Fibroblast of the aortic adventitia (primary cell): ENCODE data around the gene SLC18A3. TPM values are rescaled to one million over a fixed set of nuclear protein-coding genes. Genes with fewer than 3 reads are reported as not detected.

Experiments
- DNase-seq: peaks from one replicate; pipeline ENCODE4 v3.0.0-alpha.2; 2010; ENCODE audit warnings: low read depth
- H3K4me3 ChIP-seq: 2 replicates; pipeline ENCODE4 v1.5.1; 2011; ENCODE audit warnings: low read depth, mild to moderate bottlenecking, control low read depth, low read length, moderate library complexity
- total RNA-seq: library from RNA; depleted of rRNA; stranded (reverse); fragments of >200 nt; gene quantifications from 2 replicates; pipeline ENCODE4 v1.2.3, GENCODE V29; 2012; ENCODE audit warnings: low replicate concordance
- TF ChIP-seq, protein P1 (sequence below): IDR thresholded peaks from 2 replicates; pipeline ENCODE4 v1.5.1; 2011; ENCODE audit warnings: mild to moderate bottlenecking, low read length, control low read depth, inconsistent platforms; ENCODE audit not compliant: insufficient read depth

The SLC18A3 gene
- total RNA-seq, 1 donor, result not detected

DNA sequence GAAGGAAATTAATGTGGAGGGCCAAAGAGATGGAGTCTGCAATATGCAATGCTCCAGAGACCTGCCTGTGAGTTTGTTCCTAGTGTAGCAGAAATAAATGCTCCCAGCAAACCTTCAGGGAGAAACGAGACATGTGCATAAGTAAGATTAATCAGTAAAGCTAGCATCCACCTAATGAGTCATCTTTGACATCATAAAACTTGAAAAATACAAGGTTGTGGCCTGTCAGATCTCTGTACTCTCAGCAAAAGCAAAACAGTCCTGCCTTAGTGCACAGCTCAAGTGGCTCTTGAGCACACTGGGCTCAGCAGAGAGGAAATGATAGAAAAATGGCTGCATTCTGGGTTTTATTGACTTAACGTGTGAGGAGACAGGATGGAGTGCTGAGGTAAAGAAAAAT lies 38.7 kb upstream of the SLC18A3 start:
- no peak overlapping the region for H3K4me3 ChIP-seq
- peak; percentile 75 for DNase-seq
- TF ChIP-seq, protein P1, sequence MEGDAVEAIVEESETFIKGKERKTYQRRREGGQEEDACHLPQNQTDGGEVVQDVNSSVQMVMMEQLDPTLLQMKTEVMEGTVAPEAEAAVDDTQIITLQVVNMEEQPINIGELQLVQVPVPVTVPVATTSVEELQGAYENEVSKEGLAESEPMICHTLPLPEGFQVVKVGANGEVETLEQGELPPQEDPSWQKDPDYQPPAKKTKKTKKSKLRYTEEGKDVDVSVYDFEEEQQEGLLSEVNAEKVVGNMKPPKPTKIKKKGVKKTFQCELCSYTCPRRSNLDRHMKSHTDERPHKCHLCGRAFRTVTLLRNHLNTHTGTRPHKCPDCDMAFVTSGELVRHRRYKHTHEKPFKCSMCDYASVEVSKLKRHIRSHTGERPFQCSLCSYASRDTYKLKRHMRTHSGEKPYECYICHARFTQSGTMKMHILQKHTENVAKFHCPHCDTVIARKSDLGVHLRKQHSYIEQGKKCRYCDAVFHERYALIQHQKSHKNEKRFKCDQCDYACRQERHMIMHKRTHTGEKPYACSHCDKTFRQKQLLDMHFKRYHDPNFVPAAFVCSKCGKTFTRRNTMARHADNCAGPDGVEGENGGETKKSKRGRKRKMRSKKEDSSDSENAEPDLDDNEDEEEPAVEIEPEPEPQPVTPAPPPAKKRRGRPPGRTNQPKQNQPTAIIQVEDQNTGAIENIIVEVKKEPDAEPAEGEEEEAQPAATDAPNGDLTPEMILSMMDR, result no peak

DNA sequence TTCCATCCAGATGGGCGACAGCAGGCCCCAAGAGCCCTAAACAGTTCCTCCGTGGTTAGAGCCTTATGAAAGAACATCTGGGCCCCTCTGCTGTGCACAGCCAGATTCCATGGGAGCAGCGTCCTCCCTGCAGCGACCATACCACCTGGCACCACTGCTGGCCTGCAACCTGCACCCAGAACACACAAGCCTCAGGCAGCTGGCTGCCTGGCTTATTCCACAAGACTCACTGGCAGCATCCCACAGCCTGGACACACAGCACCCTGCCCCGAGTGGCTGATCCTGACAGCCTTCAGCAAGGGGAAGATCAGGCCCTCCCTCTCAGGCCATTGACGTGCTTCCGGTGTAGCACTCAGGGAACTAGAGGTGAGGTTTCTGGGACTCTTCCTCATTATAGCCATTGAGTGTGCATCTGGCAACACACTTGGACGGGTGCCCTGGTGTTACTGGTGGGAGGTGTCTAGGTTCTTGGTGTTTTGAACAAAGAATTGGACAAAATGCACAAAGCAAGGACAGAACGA lies 37.5 kb upstream of the SLC18A3 start:
- TF ChIP-seq, protein P1, result no peak
- H3K4me3 ChIP-seq, result no peak overlapping the region
- DNase-seq, result no peak

DNA sequence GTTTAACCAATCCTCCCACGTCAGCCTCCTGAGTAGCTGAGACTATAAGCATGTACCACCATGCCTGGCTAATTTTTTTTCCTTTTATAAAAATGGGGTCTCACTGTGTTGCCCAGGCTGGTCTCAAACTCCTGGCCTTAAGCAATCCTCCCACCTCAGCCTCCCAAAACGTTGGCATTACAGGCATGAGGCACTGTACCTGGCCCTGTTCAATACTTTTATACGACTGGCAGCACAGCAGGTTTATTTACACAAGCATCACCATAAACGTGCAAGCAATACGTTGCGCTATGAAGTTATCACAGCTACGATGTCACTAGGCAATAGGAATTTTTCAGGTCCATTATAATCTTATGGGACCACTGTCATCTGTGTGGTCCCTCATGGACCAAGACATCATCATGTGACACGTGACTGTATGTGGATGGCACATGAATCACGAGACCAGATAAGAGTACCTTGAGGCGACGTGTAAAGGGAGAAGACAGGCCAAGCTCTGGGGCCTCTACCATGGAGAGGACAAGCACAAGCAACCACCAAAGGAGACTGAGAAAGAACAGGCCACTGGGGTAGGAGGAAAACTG lies 34.5 kb upstream of the SLC18A3 start:
- no peak overlapping the region for H3K4me3 ChIP-seq
- DNase-seq, result no peak
- TF ChIP-seq, protein P1, result no peak

DNA sequence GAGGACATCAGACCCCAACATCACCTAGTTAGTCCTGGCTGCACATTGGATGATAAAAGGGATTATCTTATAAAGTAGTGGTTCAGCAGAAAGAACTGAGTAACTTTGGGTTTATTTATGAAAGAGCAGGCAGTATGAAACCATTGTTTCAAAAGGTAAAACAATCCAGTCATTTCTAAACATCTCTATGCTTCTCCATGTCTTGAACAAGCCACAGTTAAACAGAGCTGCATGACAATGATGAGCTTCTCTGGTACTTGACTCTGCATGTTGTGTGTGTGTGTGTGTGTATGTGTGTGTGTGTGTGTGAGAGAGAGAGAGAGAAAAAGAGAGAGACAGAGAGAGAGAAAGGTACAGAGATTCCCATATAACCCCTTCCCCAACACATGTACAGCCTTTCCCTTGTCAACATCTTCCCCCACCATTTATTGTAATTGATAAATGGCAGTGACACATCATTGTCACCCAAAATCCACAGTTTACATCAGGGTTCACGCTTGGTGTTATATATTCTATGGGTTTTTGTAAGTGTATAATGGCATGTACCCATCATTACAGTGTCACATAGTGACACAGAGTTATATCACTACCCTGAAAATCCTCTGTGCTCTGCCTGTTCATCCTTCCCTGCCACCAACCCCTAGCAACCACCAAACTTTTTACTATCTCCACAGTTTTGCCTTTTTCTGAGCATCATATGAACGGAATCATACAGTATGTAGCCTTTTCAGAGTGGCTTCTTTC lies 32.8 kb upstream of the SLC18A3 start:
- no peak overlapping the region for H3K4me3 ChIP-seq
- TF ChIP-seq, protein P1, result no peak
- no peak for DNase-seq

DNA sequence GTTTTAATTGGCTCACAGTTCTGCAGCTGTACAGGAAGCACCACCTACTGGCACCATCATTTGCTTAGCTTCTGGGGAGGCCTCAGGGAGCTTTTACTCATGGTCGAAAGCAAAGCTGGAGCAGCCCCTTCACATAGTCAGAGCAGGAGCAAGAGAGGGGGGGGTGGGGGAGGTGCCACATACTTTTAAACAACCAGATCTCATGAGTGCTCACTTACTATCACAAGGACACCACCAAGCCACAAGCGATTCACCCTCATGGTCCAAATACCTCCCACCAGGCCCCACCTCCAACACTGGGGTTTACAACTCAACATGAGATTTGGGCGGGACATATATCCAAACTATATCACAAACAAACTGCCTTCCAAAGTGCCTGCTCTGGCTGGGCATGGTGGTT lies 31.7 kb upstream of the SLC18A3 start:
- no peak overlapping the region for H3K4me3 ChIP-seq
- TF ChIP-seq, protein P1, result no peak

DNA sequence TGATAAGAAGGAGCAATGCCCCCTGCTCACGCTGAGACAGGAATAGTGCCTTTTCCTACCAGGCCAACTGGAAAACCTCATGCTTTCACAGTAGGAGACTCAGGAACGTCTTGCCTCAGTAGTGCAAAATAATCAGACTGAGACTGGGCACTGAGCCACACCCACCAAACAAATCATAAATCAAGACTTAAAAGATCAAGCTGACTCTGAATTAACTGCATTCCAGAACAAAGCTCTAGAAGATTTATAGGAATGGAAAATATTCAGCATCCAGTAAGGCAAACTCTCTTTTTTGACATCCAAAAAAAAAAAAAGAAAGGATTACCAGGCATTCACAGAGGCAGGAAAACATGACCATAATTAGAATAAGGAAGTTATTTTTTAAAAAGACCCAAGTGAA lies 30.5 kb upstream of the SLC18A3 start:
- H3K4me3 ChIP-seq, result no peak overlapping the region
- peak; percentile 90 for DNase-seq
- TF ChIP-seq, protein P1, result no peak

More for the DNA sequence above, 31.7 kb upstream of the SLC18A3 start:
- no peak for DNase-seq
